ENCODE measurements around the gene FOXA3.

DNA sequence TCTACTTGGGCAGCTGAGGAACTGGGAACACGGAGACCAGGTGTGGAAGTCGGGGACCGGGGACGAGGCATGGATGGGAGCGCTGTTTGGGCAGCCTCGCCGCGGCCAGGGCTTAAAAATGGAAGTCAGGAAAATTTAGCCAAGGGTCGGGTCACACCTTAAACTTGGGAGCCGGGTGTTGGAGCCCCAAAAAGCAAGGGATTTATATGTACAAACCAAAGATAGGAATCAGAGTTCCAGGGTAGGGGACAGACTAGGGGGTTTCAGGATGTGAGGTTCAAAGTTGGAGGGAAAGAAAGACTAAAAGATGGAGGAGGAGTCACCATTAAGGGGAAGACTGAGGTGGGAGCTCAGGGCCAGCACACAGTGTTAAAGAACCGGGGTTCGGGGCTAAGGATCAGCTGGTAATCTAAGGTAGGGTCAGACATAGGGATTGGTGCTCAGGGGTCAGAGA is 530 bp downstream of the FOXA3 start:
- TF ChIP-seq RCOR1 (IDR thresholded peaks at IDR 0.05; ENCODE audit: low read depth, low read length) = no peak
- TF ChIP-seq ESRRA (IDR thresholded peaks at IDR 0.05; ENCODE audit: borderline replicate concordance, low read length) = no peak
- TF ChIP-seq, protein P1, sequence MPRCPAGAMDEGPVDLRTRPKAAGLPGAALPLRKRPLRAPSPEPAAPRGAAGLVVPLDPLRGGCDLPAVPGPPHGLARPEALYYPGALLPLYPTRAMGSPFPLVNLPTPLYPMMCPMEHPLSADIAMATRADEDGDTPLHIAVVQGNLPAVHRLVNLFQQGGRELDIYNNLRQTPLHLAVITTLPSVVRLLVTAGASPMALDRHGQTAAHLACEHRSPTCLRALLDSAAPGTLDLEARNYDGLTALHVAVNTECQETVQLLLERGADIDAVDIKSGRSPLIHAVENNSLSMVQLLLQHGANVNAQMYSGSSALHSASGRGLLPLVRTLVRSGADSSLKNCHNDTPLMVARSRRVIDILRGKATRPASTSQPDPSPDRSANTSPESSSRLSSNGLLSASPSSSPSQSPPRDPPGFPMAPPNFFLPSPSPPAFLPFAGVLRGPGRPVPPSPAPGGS (IDR thresholded peaks at IDR 0.05) = no peak
- no peak for TF ChIP-seq RFX5 (IDR thresholded peaks at IDR 0.05)
- TF ChIP-seq, protein P2, sequence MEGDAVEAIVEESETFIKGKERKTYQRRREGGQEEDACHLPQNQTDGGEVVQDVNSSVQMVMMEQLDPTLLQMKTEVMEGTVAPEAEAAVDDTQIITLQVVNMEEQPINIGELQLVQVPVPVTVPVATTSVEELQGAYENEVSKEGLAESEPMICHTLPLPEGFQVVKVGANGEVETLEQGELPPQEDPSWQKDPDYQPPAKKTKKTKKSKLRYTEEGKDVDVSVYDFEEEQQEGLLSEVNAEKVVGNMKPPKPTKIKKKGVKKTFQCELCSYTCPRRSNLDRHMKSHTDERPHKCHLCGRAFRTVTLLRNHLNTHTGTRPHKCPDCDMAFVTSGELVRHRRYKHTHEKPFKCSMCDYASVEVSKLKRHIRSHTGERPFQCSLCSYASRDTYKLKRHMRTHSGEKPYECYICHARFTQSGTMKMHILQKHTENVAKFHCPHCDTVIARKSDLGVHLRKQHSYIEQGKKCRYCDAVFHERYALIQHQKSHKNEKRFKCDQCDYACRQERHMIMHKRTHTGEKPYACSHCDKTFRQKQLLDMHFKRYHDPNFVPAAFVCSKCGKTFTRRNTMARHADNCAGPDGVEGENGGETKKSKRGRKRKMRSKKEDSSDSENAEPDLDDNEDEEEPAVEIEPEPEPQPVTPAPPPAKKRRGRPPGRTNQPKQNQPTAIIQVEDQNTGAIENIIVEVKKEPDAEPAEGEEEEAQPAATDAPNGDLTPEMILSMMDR (IDR thresholded peaks at IDR 0.05) = no peak
- TF ChIP-seq ZNF302 (CRISPR knock-in tag; IDR thresholded peaks at IDR 0.05) = no peak
